ENCODE results near the gene ACBD4. TPM values are rescaled to one million over a fixed set of nuclear protein-coding genes. Genes with fewer than 3 reads are reported as not detected.

The ACBD4 gene
- total RNA-seq, 2 donors from 2014 or later: 21.5 to 27.9 TPM

DNA sequence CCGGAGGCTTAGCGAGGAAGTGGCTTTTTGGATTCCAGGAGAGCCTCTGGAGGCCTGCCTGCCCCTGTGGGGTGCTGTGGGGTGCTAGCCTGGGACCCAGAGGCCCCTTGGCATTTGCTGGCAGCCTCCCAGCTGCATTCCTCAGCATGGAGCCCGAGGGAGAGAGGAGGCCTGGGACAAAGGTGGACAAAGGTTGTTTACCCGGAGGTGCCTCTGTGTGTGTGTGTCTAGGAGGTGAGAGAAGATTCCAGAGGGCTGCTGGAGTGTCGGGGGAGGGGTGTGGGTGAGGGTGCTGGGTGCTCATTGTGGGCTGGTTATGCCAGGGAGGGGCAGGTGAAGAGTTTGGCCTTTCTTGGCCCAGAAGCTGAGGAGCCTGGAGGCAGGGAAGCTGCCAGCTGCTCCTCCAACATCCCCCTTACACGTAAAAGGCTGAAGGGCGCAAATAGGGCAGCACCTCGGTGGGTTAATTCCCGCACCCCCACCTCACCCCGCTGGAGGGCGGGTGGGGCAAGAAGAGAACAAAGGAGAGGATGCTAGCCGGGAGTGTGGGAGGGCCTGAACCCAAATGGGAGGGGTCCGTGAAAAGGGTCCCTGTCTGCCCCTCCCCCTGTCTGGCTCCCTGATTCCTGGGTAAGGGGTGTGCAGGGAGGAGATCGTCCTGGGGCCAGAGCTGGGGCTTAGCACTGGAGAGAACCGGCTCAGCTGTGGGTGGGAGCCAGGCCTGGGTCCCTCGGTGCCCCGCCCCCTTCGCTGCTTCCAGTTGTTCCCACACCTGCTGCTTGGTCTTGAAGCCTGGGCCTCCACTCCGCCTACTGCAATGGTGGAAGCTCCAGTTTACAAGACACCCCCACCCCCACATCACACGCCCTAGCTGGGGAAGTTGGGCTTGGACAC lies 36.1 kb downstream of the ACBD4 start:
- peak overlapping the region; percentile 97 to 100 for H3K27ac ChIP-seq
- no peaks in the 10 kb centered on the region for H3K27me3 ChIP-seq (replicated peaks; ENCODE audit: insufficient read depth)
- no peak for DNase-seq (ENCODE audit: low spot score)
- no peaks in the 10 kb centered on the region for H3K9me3 ChIP-seq
- peaks cover 17 to 45% of the 10 kb centered on the region in 2 donors for H3K4me1 ChIP-seq (ENCODE audit: control insufficient read depth in 1 of 2, low read depth in 2 of 2)
- ATAC-seq (ENCODE audit: insufficient number of reproducible peaks, low FRiP score, low read depth): no peak
- TF ChIP-seq, protein P1, sequence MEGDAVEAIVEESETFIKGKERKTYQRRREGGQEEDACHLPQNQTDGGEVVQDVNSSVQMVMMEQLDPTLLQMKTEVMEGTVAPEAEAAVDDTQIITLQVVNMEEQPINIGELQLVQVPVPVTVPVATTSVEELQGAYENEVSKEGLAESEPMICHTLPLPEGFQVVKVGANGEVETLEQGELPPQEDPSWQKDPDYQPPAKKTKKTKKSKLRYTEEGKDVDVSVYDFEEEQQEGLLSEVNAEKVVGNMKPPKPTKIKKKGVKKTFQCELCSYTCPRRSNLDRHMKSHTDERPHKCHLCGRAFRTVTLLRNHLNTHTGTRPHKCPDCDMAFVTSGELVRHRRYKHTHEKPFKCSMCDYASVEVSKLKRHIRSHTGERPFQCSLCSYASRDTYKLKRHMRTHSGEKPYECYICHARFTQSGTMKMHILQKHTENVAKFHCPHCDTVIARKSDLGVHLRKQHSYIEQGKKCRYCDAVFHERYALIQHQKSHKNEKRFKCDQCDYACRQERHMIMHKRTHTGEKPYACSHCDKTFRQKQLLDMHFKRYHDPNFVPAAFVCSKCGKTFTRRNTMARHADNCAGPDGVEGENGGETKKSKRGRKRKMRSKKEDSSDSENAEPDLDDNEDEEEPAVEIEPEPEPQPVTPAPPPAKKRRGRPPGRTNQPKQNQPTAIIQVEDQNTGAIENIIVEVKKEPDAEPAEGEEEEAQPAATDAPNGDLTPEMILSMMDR (IDR thresholded peaks at IDR 0.05): no peak
- H3K36me3 ChIP-seq: no peaks in the 10 kb centered on the region
- H3K4me3 ChIP-seq: peak overlapping the region; percentile 81

DNA sequence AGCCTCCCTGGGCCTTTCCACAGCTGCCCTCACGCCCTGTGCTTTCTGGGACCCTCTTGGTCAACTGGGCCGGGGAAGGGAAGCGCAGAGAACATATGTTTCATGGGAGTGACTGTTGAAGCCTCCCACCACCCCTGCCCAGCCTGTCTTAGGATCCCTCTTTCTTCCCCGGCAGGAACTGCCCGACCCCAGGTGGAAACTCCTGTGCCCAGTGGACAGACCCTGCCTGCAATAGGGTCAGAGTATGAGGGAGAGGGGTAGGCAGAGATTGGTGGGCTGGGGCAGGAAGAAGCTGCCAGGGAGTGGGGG lies 36.7 kb downstream of the ACBD4 start:
- TF ChIP-seq, protein P1 (IDR thresholded peaks at IDR 0.05): no peak
- H3K4me1 ChIP-seq (ENCODE audit: control insufficient read depth in 1 of 2, low read depth in 2 of 2): peaks cover 17 to 51% of the 10 kb centered on the region in 2 donors
- peak overlapping the region; percentile 81 for H3K4me3 ChIP-seq
- no peaks in the 10 kb centered on the region for H3K36me3 ChIP-seq
- H3K9me3 ChIP-seq: no peaks in the 10 kb centered on the region
- ATAC-seq (ENCODE audit: insufficient number of reproducible peaks, low FRiP score, low read depth): no peak
- H3K27ac ChIP-seq: peak overlapping the region; percentile 97 to 100
- H3K27me3 ChIP-seq (replicated peaks; ENCODE audit: insufficient read depth): no peaks in the 10 kb centered on the region
- no peak for DNase-seq (ENCODE audit: low spot score)

DNA sequence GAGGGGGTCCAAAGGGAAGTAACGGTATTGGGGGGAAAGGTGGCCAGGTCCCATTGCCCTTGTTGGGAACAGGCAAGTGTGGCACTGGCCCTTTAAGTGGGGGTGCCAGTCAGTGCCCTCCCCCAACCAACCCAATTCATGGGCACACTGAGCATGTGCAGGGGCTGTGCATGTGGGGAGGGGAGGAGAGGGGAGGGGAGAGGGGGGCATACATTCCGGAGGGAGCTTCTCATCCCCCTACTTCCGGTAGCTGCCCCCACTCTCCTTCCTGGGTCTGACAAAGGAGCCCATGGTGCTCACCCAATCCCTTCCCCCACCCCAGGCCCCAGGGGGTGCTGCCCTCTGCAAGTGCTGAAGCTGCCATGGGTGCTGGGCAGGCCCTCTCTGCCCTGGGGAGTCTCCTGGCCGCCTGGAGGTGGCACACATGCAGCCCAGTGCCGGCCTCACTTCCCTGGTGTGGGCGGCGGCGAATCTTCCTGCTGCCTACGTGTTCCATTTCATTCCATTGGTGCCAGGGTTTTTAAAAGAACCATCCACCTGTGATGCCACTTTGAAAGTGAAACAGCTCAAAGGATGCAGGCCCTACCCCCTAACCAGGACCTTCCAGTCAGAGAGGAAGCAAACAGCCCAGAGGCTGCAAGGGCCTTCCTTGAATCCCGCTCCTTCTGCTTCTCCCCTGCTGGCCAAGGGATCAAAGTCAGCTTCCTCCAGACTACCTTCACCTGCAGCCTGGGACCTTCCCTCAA lies 37.2 kb downstream of the ACBD4 start:
- ATAC-seq (ENCODE audit: insufficient number of reproducible peaks, low FRiP score, low read depth) (peak; percentile 79), DNase-seq (ENCODE audit: low spot score) (peak; percentile 73)
- TF ChIP-seq, protein P1 (IDR thresholded peaks at IDR 0.05): no peak
- peak overlapping the region; percentile 97 to 100 for H3K27ac ChIP-seq
- H3K9me3 ChIP-seq: no peaks in the 10 kb centered on the region
- H3K27me3 ChIP-seq (replicated peaks; ENCODE audit: insufficient read depth): no peaks in the 10 kb centered on the region
- no peaks in the 10 kb centered on the region for H3K36me3 ChIP-seq
- H3K4me3 ChIP-seq: peak overlapping the region; percentile 81
- peaks cover 17 to 52% of the 10 kb centered on the region in 2 donors for H3K4me1 ChIP-seq (ENCODE audit: control insufficient read depth in 1 of 2, low read depth in 2 of 2)

DNA sequence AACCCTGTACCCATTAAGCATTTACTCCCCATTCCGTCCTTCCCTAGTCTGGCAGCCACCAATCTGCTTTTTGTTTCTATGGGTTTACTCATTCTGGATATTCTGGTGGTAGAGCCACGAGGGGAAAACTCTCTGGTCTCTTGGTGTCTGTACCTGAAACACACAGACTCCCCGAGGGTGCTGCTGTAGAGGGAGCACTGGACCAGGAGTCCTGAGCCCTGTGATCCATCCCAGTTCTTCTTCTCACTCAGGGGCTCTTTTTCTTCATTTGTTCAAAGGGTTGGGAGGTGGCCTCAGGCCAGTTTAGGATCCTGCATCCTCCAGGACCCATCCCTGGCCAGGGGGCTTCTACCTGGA lies 40.2 kb downstream of the ACBD4 start:
- Histone ChIP-seq H3K27me3 (replicated peaks; ENCODE audit: insufficient read depth) (no peaks in the 10 kb centered on the region), H3K27ac (peak overlapping the region; percentile 59 to 84), H3K36me3 (no peaks in the 10 kb centered on the region), H3K4me1 (ENCODE audit: control insufficient read depth in 1 of 2, low read depth in 2 of 2) (peaks cover 17 to 44% of the 10 kb centered on the region in 2 donors), H3K4me3 (no peak overlapping the region), H3K9me3 (no peaks in the 10 kb centered on the region)
- ATAC-seq (ENCODE audit: insufficient number of reproducible peaks, low FRiP score, low read depth): no peak
- TF ChIP-seq, protein P1 (IDR thresholded peaks at IDR 0.05): no peak
- DNase-seq (ENCODE audit: low spot score): no peak

DNA sequence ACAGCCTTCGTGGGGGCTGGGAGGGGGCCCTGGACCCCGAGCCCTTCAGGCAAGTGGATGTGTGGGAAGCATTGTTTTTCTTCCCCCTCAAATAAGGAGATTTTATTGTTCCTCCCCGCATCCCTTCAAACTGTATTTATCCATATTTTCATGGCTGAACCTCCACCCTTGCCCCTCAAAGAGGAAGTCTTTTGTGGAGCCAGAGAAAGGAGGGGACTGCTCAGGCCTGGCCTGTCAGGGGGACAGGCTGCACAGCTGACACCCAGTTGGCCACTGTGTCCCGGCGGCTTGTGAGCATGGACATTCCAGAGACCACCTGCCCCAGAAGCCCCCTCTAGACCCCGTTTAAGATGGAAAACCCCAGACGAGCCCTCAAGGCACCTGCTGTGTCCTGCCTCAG lies 42.1 kb downstream of the ACBD4 start:
- ATAC-seq (ENCODE audit: insufficient number of reproducible peaks, low FRiP score, low read depth): no peak

More for the DNA sequence above, 42.1 kb downstream of the ACBD4 start:
- no peaks in the 10 kb centered on the region for H3K36me3 ChIP-seq
- H3K4me1 ChIP-seq (ENCODE audit: control insufficient read depth in 1 of 2, low read depth in 2 of 2): peaks cover 13 to 27% of the 10 kb centered on the region in 2 donors
- no peak overlapping the region for H3K27ac ChIP-seq
- H3K4me3 ChIP-seq: no peak overlapping the region
- no peaks in the 10 kb centered on the region for H3K27me3 ChIP-seq (replicated peaks; ENCODE audit: insufficient read depth)
- no peak for DNase-seq (ENCODE audit: low spot score)
- no peaks in the 10 kb centered on the region for H3K9me3 ChIP-seq
- TF ChIP-seq, protein P1 (IDR thresholded peaks at IDR 0.05): no peak

Measured in thoracic aorta (tissue), 2 donors.